ENCODE results near the gene MAD1L1.
A peak's percentile ranks its signal among the peaks of the same experiment; 100 is the strongest.

MAD1L1 gene

DNA sequence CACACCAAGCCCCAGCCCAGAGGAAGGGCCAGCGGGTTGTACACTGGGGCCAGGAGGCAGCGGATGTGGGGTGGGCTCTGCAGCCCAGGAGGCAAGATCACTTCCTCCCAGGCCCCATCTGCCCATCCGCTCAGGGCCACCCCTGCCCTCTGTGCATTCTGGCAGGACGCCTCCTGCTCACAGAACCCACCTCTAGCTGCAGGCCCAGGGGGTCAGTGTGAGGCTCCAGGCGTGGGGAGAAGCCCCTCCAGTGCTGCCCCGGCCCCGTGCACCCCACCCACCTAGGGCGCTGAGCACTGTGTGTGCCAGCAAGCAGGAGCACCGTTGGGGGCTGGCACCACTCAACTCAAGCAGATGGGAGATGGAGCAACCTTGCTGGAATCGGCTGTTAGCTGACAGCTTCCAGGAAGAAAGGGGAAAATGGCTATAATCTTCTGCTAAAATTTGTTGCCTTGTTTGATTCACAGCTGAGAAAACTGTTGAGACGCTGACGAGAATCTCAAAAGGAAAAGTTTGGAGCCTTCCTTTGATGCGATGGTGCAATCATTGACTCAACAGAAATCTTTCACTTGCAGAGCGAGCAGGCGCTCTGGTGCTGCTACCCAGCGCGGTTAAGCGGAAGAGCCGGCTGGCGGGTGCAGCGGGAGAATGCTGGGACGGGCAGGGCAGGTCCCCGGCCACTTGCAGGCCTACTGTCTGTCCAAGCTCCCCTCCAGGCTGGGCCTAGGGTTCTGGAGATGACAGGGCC is 286.5 kb downstream of the MAD1L1 start:
- DNase-seq = no peak

DNA sequence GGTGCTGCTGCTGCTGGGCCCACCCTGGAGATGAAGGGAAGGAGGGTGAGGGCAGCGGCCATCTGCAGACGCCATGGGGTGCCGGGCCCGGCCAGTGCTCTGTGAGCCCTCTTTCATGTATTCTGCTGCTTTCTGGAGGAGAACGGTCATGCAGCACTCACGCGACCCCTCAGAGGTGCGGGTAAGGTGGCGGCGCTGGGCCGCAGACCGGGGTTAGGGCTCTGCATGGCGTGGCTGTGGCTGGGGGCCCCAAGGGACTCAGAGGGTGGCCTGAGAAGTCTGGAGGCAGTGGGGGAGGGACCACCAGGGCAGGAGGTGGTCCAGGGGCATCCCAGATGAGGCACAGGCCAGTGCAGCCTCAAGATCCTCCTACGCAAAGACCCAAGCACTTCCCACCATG is 287.2 kb downstream of the MAD1L1 start:
- DNase-seq = no peak

DNA sequence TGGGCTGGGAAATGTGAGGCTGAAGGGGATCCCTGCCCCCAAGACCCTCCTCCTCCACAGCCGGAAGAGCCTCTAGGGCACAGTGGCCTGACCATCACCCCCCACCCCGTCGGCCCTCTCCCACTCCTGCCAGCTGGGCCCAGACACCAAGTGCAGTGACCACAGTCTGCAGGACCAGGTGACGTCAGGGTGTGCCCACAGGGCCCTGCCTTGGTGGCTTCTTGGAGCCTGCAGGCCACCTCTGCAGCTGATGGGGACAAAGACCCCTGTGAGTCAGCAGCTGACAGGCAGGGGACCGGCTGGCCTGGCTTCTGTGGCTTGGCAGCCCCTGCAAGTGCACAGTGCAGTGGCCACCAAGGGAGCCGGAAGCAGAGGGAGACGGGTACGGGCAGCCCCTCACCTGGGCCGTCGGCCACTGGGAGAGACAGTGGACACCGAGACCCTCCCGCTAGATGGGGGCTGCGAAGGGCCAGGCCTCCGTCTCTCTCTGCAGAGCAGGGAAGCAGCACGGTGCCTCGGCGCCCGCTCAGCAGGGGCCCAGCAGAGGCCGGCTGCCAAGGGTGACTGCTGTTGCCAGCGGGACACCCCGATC is 288.0 kb downstream of the MAD1L1 start:
- no peak for DNase-seq

GRCh38 chr7:1943933-1944618 is 288.7 kb downstream of the MAD1L1 start:
- no peak for DNase-seq

- no peak for DNase-seq
Measured at GRCh38 chr7:1943326-1943725, 289.4 kb downstream of the MAD1L1 start.

DNA sequence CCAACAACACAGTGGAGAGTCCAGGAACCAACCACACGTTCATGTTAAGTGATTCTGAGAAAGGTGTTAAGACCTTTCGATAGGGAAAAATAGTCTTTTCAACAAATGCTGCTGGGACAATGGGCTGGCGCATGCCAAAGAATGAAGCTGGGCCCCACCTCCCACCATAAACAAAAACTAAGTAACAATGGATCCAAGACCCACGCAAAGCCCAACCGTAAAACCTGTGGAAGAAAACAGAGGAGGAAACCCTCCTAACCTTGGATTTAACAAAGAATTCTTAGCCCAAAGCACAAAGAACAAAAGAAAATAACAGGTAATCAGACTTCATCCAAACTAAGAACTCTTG is 289.8 kb downstream of the MAD1L1 start:
- no peak for DNase-seq

DNA sequence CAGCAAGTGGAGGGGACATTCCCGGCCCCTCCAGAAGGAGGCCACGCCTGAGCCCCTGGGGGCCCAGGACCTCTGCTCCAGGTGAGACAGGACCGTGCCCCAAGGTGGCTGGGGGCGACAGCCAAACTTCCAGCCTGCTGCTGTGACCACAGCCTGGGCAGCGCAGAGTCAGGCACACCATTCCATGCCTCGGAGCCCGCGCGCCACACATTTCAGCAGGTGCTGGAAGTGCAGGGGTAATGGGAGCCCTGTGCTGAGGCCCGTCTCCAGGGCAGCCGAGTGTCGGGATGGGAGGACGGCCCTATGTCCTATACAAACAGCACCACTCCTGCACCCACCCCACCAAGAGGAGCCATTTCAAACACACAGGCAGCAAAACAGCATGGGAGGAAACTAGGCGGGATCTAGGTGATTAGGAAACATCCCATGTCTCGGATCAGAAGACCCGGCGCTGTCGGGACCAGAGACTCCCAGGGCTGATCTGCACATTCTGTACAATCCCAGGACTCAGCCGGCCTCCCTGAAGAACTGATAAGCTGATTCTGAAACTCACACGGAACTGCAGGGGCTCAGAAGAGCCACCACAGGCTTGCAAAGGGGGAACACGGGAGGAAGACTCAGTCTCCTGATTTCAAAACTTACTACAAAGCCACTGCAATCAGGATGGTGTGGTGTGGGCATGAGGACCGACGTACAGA is 290.4 kb downstream of the MAD1L1 start:
- no peak for DNase-seq

- DNase-seq = no peak
Measured at GRCh38 chr7:1941464-1942242, 291.1 kb downstream of the MAD1L1 start.

DNA sequence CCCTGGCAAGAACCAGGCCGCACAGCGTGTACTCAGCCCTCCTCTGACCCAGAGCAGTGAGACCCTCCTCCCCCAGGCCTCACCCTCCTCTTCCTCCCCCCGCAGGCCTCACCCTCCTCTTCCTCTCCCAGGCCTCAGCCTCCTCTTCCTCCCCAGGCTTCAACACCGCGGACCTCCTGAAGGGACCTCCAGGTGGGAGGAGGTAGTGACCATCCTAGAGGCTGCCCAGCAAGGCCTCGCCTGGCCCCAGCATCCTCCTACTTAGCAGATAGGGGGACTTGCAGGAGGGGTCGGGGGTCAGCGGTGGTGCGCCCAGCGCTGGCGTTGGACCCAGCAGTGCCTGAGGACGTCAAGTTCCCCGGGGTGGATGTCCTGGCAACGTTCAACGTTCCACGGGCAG is 291.9 kb downstream of the MAD1L1 start:
- no peak for DNase-seq

DNA sequence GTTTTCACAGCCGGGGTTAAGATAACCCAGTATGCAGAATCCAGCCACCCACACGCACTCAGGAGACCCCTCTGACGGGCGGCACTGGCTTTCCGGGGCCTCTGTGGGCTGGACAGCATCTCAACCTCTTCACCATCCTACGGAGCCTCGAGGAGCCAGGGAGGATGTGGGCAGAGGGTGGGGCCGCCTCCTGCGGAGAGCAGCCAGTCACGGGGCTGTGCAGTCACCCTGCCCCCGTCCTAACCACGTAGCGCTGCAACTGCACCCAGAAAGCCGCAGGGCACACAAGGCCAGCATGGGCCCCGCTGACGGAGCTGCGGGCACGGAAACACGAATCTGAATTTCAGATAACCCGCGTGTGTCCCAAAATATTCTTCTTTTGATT is 292.4 kb downstream of the MAD1L1 start:
- DNase-seq = no peak

DNA sequence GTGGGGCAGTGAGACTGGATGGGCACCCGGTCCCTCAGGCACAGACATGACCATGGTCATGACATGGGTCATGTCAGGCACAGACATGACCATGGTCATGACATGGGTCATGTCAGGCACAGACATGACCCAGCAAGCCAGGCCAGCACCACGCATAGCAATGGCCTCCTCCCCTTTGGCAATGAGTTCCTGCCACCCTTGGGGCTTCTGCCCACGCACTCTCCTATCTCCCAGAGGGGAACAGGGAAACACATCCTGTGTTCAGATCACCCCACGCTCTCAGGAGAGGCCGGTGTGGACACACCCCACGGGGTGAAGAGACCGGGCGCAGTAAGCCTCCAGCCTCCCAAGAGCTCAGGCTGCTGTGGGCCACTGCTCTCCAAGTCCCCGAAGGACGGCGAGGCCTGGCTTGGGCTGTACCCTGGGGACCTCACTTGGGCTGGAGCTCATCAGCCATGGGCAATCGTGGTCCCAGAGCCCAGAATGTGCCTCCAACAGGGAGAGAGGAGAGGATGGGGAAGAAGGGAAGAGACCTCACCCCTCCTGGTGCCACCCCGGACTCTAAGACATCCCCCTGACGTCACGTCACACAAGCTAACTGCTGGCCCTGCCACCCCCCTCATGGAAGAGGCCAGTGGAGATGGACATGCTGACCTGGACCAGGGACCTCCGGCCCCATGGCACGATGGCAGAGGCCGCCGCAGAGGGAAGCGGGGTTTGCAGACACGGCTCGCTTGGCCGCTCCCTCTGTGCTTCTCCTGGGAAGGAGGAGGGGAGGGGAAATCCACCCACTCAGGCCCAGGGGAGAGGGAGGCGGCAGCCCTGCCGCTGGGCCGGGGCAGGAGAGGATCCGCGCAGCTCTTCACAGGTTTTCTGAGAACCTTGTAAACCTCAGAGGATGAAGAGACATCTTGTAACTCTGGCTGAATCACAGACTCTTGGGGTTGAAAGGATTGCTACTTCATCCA is 293.0 kb downstream of the MAD1L1 start:
- DNase-seq = no peak

DNA sequence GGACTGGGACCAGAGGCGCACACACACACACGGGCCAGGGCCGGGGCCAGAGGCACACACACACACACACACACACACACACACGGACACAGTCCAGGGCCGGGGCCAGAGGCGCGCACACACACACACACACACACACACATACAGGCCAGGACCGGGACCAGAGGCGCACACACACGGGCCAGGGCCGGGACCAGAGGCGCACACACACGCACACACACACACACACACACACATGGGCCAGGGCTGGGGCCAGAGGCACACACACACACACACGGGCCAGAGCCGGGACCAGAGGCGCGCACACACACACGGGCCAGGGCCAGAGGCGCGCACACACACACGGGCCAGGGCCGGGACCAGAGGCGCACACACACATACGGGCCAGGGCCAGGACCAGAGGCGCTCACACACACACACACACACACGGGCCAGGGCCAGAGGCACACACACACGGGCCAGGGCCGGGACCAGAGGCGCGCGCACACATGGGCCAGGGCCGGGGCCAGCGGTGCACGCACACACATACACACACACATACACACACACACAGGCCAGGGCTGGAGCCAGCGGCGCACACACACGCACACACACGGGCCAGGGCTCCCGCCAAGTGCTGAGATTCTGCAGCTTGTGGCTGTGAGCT is 293.8 kb downstream of the MAD1L1 start:
- no peak for DNase-seq

- no peak for DNase-seq
Measured at GRCh38 chr7:1937252-1937605, 295.5 kb downstream of the MAD1L1 start.

DNA sequence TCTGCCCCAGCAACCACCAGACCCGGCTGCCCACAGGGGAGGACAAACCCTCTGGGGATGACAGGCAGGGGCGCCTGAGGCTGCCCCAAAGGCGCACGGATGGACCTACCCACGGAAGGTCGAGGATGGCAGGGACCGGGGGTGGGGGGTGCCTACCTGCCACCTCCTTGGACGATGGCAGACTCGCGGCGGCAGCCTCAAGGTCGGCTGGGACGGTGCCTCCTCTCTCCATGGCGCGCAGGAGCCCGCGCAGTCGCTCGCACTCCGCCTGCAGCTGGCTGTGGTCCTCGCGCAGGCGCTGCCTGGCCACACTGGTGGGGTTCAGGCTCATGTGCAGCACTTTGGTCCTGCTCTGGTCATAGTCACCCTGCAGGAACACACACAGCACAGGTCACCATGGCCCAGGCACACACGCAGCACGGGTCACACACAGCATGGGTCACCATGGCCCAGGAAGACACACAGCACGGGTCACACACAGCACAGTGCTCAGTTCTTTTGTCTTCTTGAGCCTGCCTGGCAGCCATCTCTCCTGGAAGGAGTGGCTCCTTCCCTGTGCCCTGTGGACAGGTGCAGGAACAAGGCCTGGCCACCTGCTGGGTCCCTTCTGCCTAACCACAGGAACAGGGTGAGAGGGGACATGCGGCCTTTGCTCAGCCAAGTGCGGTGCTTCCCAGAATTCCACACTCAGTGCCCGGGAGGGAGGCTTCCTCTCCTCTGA is 296.1 kb downstream of the MAD1L1 start:
- DNase-seq = no peak

DNA sequence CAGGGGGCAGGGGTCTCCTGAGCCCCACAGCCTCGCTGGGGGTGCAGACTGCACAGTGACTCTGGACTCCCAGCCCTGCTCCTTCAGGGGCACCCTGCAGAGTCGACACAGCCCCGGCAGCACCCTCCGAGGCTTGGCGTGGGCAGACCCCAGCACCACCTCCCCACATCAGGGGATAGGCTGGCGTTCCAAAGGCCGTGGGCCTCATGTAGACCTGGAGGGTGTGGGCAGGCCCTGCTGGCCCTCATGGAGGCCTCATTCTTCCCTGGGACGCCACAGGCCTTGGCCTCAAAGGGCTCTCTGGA is 296.8 kb downstream of the MAD1L1 start:
- DNase-seq = no peak

DNA sequence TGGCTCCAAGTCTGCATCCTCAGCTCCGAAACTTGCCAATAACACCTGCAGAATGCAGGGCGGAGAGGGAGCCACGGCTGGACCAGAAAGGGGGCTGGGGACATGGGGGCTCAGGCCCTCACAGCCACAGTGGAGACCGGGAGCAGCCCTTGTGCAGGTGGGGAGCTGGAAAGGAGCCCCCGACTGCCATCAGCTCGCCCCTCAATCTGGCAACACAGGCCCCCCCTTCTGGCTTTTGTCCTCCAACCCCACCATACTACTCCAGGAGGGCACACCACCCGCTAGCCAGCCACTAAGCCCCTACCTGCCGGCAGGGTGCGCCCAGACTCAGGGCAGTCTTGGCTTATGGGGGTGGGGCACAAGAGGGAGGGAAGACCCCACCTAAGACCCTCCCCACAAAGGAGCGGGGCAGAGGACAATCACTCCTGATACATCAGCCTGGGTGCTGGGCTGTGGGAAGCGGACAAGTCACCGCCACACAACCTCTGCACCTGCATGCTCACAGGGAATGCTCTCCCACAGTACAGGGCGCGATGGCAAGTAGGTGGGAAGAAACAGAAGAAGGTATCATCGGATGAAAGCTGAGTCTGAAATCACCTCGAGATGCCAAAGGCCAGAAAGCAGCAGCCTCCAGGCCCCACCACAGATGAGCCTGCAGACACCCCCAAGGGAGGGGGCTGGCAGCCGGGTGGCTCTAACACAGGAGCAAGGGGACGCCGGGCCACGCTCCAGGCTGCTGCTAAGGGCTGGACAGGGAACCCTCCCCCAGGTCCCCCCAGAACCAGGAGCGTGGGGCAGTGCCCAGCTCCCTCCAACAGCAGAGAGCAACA is 297.4 kb downstream of the MAD1L1 start:
- DNase-seq = no peak

DNA sequence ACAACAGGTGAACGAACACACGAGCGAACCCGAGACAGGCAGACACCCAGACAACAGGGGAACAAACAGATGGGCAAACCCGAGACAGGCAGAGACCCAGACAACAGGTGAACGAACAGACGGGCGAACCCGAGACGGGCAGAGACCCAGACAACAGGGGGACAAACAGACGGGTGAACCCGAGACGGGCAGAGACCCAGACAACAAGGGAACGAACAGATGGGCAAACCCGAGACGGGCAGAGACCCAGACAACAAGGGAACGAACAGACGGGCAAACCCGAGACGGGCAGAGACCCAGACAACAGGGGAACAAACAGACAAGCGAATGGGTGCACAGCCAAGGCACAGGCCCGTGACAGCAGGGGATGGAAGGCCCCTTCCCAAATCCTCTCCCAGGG is 298.0 kb downstream of the MAD1L1 start:
- peak; percentile 98 for DNase-seq

GRCh38 chr7:1934017-1934416 is 298.7 kb downstream of the MAD1L1 start:
- no peak for DNase-seq

GRCh38 chr7:1933066-1933750 is 299.5 kb downstream of the MAD1L1 start:
- DNase-seq = peak; percentile 57

- no peak for DNase-seq
Measured at GRCh38 chr7:1931951-1932270, 300.8 kb downstream of the MAD1L1 start.
